Measurements from ENCODE around the gene RABEP1.

DNA sequence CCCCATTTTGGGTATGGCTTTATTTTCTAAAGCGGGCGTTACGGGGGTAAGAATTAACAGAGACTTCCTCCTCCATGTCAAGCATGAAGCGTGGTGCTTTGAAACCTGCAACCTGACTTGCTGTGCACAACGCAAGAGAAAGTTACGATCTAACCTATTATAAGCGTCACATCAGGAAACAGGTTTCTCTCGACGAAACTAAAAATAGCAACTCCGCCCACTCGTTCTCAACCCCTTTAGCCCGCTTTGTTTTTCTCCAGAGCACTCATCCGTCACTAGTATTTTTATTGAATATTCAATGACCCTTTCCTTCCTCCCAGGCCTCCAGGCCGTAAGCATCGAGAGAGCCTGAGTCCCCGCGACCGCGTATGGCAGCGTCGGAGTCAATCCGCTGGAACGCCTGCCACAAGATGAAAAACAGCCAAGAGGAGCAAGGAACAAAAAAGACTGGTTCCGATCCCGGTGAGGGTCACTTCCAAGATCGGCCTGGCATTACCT, 136.8 kb downstream of the RABEP1 start:
- TF ChIP-seq POLR2A (IDR thresholded peaks at IDR 0.05) = no peak
- TF ChIP-seq, protein P1, sequence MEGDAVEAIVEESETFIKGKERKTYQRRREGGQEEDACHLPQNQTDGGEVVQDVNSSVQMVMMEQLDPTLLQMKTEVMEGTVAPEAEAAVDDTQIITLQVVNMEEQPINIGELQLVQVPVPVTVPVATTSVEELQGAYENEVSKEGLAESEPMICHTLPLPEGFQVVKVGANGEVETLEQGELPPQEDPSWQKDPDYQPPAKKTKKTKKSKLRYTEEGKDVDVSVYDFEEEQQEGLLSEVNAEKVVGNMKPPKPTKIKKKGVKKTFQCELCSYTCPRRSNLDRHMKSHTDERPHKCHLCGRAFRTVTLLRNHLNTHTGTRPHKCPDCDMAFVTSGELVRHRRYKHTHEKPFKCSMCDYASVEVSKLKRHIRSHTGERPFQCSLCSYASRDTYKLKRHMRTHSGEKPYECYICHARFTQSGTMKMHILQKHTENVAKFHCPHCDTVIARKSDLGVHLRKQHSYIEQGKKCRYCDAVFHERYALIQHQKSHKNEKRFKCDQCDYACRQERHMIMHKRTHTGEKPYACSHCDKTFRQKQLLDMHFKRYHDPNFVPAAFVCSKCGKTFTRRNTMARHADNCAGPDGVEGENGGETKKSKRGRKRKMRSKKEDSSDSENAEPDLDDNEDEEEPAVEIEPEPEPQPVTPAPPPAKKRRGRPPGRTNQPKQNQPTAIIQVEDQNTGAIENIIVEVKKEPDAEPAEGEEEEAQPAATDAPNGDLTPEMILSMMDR (IDR thresholded peaks at IDR 0.05) = no peak

All from uterus (tissue), 2 donors.